ENCODE data around the gene SMIM41.
A peak's percentile ranks its signal among the peaks of the same experiment; 100 is the strongest.

The SMIM41 gene

GRCh38 chr12:52050758-52051541 lies 28.6 kb upstream of the SMIM41 start, which contains the start of gene NR4A1:
Gene NR4A1, plus strand, starts transcription at chr12:52051442. Its CDS starts 2,887 bp downstream, at chr12:52054329.
- DNase-seq, result peak; percentile 93

GRCh38 chr12:52052468-52053186 lies 26.9 kb upstream of the SMIM41 start:
- DNase-seq, result no peak

DNA sequence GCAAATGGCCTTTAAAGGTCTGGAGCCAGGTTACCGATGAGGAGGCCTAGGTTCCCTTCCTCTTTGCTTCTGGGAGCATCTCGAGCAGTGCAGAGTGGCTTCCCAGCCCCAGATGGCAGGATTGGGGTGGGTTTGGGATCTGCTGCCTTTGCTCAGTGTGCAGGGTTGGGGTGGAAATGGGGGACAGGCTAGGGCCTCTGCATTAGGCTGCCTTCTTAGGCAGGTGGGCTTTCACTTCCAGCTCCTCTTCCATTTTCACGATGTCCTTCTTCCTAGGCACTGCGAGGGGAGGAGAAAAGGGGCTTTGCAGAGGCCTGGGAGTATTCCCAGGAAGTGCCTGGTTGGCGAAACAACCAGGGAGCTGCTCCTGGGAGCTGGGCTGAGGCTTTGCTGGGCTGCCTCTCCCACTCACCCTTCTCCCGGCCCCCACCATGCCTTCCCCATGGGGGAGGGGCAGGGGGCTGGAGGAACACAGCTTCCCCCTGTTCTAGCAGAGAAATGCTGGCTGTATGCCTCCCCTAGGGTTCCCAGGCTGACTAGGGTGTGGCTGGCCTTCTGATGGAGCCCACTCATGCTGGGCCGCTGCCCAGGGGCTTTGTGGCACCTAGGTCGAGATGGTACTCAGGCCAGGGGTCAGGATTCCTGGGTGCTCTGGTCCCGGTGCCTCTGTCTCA lies 25.8 kb upstream of the SMIM41 start:
- DNase-seq, result no peak

GRCh38 chr12:52054231-52054832 lies 25.2 kb upstream of the SMIM41 start:
- DNase-seq, result no peak

DNA sequence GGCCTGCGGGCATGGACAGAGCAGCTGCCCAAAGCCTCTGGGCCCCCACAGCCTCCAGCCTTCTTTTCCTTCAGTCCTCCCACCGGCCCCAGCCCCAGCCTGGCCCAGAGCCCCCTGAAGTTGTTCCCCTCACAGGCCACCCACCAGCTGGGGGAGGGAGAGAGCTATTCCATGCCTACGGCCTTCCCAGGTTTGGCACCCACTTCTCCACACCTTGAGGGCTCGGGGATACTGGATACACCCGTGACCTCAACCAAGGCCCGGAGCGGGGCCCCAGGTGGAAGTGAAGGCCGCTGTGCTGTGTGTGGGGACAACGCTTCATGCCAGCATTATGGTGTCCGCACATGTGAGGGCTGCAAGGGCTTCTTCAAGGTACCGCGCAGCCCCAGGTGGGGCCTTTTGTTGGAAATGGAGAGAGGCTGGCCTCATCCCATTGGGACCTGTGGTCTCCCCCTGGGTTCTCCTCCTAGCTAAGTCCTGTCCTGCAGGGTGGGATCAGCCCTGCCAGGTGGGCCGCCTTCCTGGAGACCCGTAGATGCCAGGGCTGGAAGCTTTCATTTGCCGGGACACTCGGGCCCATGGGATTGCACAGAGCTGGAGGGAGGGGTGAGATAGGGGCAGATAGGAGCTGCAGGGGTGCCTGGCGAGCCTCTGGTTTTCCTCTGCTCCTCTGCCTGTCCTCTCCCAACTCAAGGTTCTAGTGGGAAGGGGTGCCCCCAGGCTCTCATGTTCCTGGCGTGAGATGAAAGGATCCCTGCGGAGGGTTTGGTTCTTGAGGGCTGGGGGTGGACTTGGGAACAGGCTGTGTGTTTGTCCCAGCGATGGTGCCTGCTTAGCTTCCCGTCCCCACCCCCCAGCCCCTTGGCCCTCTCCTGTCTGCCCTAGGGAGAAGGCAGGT lies 24.4 kb upstream of the SMIM41 start:
- no peak for DNase-seq

DNA sequence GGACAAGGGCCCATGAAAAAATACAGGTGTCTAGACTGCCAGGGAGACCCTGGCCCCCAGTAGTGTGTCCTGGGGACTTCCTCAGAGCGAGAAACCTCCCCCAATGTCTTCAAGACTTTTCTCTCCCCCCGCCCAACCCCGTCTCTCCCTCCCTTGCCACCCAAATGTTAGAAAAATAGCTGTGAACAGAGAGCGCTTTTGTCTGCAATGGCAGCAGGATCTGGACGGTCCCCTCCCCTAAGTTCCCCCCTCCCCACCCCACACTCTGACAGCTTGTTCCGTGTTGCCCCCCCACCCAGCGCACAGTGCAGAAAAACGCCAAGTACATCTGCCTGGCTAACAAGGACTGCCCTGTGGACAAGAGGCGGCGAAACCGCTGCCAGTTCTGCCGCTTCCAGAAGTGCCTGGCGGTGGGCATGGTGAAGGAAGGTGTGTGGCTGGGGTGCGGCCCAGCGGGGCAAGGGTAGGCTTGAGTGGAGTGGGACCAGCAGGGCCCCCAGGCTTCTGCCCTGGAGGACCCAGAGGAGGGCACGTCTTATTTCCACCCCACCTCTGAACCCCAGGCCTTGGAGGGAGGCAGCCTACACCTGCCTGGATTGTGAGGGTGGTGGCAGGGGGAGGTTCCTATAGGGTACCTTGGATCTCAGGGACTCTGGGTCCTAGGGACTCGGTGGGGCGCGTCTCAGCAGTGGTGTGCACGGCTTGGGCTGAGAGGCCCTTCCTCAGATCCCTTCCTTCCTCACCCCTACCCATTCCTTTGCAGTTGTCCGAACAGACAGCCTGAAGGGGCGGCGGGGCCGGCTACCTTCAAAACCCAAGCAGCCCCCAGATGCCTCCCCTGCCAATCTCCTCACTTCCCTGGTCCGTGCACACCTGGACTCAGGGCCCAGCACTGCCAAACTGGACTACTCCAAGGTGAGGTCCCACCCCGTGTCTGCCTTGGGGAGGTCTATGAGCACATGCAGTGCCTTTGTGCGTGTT lies 23.5 kb upstream of the SMIM41 start:
- DNase-seq, result no peak

DNA sequence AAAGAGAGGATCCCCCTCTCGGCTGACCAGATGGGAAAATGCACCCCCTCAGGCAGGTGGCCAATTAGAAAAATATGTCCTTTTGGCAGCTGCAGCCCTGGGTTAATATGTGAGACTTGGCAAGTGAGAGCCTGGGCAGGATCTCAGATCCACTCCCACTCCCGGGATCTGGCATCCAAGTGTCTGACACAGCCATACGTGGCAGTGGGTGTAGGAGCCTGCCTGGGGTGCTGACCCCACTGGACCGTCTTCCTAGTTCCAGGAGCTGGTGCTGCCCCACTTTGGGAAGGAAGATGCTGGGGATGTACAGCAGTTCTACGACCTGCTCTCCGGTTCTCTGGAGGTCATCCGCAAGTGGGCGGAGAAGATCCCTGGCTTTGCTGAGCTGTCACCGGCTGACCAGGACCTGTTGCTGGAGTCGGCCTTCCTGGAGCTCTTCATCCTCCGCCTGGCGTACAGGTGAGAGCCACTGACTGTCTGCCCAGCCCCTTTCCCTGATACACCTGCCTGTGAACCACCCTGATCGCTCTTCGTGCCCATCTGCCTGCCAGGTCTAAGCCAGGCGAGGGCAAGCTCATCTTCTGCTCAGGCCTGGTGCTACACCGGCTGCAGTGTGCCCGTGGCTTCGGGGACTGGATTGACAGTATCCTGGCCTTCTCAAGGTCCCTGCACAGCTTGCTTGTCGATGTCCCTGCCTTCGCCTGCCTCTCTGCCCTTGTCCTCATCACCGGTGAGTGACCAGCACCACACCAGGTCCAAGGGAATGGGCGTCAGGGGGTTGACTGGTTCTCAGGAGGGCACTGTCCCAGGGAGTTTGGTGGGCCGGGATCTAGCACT lies 22.5 kb upstream of the SMIM41 start:
- no peak for DNase-seq

- DNase-seq, result no peak
Observed at GRCh38 chr12:52057638-52058576, 21.6 kb upstream of the SMIM41 start.

DNA sequence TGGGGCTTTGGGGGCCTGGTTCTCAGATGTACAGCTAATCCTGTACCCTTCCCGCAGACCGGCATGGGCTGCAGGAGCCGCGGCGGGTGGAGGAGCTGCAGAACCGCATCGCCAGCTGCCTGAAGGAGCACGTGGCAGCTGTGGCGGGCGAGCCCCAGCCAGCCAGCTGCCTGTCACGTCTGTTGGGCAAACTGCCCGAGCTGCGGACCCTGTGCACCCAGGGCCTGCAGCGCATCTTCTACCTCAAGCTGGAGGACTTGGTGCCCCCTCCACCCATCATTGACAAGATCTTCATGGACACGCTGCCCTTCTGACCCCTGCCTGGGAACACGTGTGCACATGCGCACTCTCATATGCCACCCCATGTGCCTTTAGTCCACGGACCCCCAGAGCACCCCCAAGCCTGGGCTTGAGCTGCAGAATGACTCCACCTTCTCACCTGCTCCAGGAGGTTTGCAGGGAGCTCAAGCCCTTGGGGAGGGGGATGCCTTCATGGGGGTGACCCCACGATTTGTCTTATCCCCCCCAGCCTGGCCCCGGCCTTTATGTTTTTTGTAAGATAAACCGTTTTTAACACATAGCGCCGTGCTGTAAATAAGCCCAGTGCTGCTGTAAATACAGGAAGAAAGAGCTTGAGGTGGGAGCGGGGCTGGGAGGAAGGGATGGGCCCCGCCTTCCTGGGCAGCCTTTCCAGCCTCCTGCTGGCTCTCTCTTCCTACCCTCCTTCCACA lies 20.7 kb upstream of the SMIM41 start:
- DNase-seq, result peak; percentile 84

DNA sequence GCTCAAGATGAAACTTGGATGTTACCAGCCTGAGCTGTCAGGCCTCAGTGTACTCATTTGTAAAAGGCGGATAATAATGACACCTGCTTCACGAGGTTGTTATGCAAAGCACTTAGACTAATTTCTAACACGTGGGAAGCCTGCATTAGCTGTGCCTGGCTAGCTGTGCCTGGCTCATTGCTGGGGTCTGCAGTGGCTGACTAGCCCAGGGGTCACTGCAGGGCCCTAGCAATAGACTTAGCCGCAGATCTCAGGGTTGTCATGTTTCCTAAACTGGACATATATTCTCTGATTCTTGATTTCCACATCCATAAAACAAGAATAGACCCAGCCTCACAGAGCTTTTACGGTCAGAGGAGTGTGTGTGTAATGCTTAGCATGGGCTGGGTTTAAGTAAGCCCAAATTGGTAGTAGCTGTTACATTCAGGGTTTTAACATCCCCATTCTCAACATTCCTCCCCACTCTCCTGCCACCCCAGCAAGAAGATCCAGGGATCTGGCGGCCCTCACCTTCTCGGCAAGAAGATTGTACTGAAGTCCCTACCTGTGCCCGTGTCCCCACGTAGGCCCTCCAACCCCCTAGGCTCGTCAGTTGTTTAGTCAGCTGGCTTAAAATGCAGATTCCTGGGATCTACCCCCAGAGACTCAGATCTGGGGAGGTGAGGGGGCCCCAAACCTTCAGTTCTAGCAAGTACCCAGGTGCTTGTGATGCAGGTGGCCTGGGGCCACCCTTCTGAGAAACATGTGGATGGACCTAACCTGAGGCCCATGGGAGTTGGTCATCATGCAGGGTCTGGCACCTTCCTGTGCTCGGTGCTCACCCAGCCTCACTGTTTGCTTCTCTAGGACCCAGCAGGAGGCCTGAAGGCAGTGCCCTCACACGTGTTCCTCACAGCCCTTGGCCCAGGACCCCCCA lies 19.7 kb upstream of the SMIM41 start:
- no peak for DNase-seq

GRCh38 chr12:52060498-52061177 lies 18.9 kb upstream of the SMIM41 start:
- no peak for DNase-seq

GRCh38 chr12:52061470-52062166 lies 17.9 kb upstream of the SMIM41 start:
- no peak for DNase-seq

- DNase-seq, result no peak
Observed at GRCh38 chr12:52062167-52063081, 17.1 kb upstream of the SMIM41 start.

GRCh38 chr12:52063082-52063924 lies 16.2 kb upstream of the SMIM41 start:
- DNase-seq, result no peak

Measured in NCI-H2171 (cell line).